Muscle of leg (tissue), 11 donors: ENCODE data around the gene YJEFN3. TPM values are rescaled to one million over a fixed set of nuclear protein-coding genes. Genes with fewer than 3 reads are reported as not detected.

Experiments used
- DNase-seq: peaks from one replicate; pipeline ENCODE4 v3.0.0; 2013
- H3K27ac ChIP-seq: one replicate; pipeline ENCODE4 v1.5.1; 2013; ENCODE audit warnings: mild to moderate bottlenecking, low read length, control low read depth
- H3K27me3 ChIP-seq: one replicate; pipeline ENCODE4 v1.6.1; 2013; ENCODE audit warnings: low read length; ENCODE audit not compliant: control insufficient read depth, insufficient read depth
- H3K36me3 ChIP-seq: one replicate; pipeline ENCODE4 v1.6.1; 2013; ENCODE audit warnings: low read length; ENCODE audit not compliant: control insufficient read depth, insufficient read depth
- H3K4me1 ChIP-seq: one replicate; pipeline ENCODE4 v1.6.1; 2013; ENCODE audit warnings: low read length; ENCODE audit not compliant: control insufficient read depth, insufficient read depth
- H3K4me3 ChIP-seq: one replicate; pipeline ENCODE4 v1.5.1; 2013; ENCODE audit warnings: low read length, control low read depth
- H3K9me3 ChIP-seq: replicated peaks from 2 replicates; pipeline ENCODE4 v1.6.1; 2013; ENCODE audit warnings: low read depth, low read length; ENCODE audit not compliant: control insufficient read depth
- WGBS: methylation state at CpG from one replicate; pipeline ENCODE4 v1.1.5; 2013; ENCODE audit warnings: missing lambda C conversion rate; ENCODE audit not compliant: insufficient coverage; 5-methylcytosine and 5-hydroxymethylcytosine counted together
- polyA plus RNA-seq, 8 donors: library from polyadenylated mRNA; unstranded; fragments of 120-200 nt; gene quantifications; one replicate each; pipeline versions ENCODE4 v1.2.1 to v1.2.3, GENCODE V29; 2013; ENCODE audit warnings: inconsistent platforms in 1 of 8, low replicate concordance in 1 of 8; ENCODE audit not compliant: insufficient read length in 8 of 8, insufficient read depth in 1 of 8
- total RNA-seq: library from RNA; stranded (reverse); fragments of 120-200 nt; gene quantifications from one replicate; pipeline ENCODE4 v1.2.4, GENCODE V29; 2013

The YJEFN3 gene
- total and polyA plus RNA-seq, 9 donors = 1.6 to 10.7 (median 6.9) TPM

DNA sequence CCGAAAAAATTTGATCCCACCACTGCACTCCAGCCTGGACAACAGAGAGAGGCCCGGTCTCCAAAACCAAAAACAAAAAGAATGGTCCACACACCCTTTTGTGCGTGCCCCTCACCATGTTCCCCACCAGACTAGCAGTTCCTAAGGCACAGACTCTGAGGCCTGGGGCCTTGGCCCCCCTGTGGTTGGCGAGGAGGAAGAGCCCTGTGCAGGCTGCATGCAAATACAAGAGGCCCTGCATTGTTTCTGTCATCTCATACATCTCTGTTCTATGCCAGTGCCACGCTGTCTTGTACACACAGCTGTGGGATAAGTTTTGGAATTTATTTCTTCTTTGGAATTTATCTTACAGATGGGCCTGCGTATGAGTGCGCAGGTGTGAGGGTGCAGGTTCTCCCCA, 4.7 kb upstream of the YJEFN3 start:
- Histone ChIP-seq H3K27ac (no peak overlapping the region), H3K27me3 (no peaks in the 10 kb centered on the region), H3K36me3 (peaks cover 51% of the 10 kb centered on the region), H3K4me1 (no peaks in the 10 kb centered on the region), H3K9me3 (peaks cover 3% of the 10 kb centered on the region), H3K4me3 (no peak overlapping the region)
- no peak for DNase-seq
- 94% methylated on average over 3 of the region's 7 CpGs for WGBS

DNA sequence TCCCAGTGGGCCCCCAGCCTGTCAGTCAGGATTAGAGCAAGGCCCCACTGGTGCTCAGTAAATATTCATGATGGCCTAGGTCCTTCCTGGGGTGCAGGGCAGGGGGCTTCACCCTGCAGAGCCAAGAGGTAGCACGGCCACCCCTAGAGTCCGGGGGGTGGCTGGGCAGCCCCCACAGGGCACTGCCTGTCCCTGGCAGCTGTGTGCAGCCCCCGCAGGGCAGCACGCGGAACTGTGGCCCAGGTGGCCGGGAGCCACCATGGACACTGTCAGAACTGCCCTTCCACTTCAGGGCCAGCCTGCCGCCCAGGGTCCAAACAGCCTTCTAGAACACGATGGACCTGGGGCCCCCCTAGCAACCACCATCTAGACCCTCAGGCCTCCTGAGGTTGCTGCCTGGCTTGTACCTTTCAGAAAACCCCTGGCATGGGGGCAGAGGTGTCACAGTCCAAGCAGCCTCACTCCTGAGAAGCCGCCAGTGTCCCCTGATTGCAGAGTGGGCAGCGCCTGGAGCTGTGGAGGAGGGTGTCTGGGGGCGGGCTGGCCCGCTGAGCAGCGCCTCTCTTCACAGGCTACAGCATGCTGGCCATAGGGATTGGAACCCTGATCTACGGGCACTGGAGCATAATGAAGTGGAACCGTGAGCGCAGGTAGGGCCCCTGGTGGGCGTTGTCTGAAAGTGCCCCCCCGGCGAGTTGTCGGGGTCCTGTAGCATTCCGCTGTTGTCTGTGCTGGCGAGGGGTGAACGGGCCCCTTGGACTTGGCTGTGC, 2.9 kb upstream of the YJEFN3 start:
- no peak overlapping the region for H3K4me3 ChIP-seq
- 83% methylated on average over 21 of the region's 23 CpGs for WGBS
- peaks cover 3% of the 10 kb centered on the region for H3K9me3 ChIP-seq
- no peak overlapping the region for H3K27ac ChIP-seq
- DNase-seq = no peak
- no peaks in the 10 kb centered on the region for H3K4me1 ChIP-seq
- H3K27me3 ChIP-seq = no peaks in the 10 kb centered on the region
- H3K36me3 ChIP-seq = peaks cover 48% of the 10 kb centered on the region

DNA sequence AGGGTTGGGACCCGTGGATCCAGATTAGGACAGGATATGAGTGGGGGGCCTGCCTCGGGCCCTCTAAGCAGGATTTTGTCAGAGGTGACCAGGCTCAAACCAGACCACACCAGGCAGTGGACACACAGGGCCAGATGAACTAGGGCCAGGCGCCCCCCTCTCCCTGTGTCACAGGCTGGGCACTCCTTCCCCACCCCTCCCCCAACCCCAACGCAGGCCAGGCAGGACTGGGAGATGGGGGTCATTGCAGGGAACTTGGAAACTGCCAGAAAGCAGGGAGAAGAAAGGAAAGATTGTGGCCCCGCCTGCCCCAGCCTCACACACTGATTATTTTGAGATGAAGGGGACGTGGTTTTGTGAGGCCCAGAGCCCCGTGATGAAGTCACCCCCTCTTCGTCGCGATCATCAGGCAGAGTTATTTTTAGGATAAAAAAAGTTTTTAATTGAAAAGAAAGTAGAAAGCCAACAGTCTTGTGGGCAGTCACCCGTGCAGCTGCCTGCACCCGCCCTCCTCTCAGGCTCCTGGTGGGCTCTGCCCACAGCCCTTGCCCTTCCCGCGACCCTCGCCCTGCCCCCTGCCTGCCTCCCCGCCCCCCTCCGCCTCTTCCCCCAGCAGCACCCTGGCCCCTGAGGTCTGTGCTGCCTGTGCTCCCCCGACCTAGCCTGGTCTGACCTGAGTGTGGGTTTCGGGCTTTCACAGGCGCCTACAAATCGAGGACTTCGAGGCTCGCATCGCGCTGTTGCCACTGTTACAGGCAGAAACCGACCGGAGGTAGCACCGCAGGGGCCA, 1.9 kb upstream of the YJEFN3 start:
- H3K4me1 ChIP-seq = no peaks in the 10 kb centered on the region
- H3K9me3 ChIP-seq = no peaks in the 10 kb centered on the region
- no peak overlapping the region for H3K27ac ChIP-seq
- no peaks in the 10 kb centered on the region for H3K27me3 ChIP-seq
- H3K4me3 ChIP-seq = no peak overlapping the region
- H3K36me3 ChIP-seq = peaks cover 49% of the 10 kb centered on the region
- WGBS = 82% methylated on average over 19 of the region's 28 CpGs
- no peak for DNase-seq

DNA sequence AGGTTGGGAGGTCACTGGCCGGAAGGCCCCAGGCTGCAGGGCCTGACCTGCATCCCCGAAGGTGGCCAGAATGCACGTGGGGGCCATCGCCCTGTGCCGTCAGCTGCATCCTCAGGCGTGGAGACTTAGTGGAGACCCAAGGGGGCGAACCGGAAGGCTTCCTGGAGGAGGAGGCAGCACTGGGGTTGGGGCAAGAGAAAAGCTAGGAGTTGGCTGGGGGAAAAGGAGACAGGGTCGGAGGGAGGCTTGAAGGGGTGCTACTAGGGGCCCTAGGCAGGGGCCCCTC, 1.4 kb upstream of the YJEFN3 start:
- Histone ChIP-seq H3K4me1 (peaks cover 3% of the 10 kb centered on the region), H3K9me3 (no peaks in the 10 kb centered on the region), H3K36me3 (peaks cover 49% of the 10 kb centered on the region)

DNA sequence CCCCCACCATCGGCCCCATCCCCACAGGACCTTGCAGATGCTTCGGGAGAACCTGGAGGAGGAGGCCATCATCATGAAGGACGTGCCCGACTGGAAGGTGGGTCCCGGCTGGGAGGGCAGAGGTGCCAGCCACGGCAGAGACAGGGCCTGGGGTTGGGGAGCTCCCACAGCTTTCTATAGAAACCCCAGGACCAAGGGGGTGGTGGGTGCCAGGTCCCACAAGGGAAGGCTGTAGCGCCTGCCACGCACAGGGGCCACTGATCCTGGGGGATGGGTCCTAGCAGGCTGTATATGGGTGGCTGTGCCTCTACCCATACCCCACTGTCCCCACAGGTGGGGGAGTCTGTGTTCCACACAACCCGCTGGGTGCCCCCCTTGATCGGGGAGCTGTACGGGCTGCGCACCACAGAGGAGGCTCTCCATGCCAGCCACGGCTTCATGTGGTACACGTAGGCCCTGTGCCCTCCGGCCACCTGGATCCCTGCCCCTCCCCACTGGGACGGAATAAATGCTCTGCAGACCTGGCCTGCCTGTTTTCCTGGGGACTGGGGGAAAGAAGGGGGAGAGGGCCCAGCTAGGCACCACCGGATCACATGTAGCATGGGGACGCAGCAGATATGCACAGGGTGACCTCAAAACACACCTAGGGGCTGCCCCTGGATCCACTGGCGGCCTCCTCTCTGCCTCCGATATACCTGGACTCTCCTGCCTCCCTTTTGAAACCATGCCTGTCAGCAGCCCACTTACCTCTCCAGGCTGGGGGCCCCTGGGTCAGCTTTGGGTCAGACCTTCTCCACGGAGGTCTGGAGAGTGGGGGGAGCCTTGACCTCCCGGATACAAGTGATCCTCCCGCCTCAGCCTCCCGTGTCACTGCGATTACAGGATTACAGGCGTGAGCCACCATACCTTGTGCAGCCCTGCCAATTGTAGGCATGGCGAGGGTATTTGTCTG, 761 bp upstream of the YJEFN3 start:
- no peak for DNase-seq
- Histone ChIP-seq H3K36me3 (peaks cover 48% of the 10 kb centered on the region), H3K27ac (no peak overlapping the region), H3K27me3 (no peaks in the 10 kb centered on the region), H3K9me3 (no peaks in the 10 kb centered on the region), H3K4me3 (no peak overlapping the region), H3K4me1 (peaks cover 6% of the 10 kb centered on the region)
- 86% methylated on average over 11 of the region's 27 CpGs for WGBS

More for the DNA sequence above, 1.4 kb upstream of the YJEFN3 start:
- 95% methylated on average over 9 of the region's 9 CpGs for WGBS
- no peak overlapping the region for H3K27ac ChIP-seq
- H3K4me3 ChIP-seq = no peak overlapping the region
- DNase-seq = no peak
- H3K27me3 ChIP-seq = no peaks in the 10 kb centered on the region

DNA sequence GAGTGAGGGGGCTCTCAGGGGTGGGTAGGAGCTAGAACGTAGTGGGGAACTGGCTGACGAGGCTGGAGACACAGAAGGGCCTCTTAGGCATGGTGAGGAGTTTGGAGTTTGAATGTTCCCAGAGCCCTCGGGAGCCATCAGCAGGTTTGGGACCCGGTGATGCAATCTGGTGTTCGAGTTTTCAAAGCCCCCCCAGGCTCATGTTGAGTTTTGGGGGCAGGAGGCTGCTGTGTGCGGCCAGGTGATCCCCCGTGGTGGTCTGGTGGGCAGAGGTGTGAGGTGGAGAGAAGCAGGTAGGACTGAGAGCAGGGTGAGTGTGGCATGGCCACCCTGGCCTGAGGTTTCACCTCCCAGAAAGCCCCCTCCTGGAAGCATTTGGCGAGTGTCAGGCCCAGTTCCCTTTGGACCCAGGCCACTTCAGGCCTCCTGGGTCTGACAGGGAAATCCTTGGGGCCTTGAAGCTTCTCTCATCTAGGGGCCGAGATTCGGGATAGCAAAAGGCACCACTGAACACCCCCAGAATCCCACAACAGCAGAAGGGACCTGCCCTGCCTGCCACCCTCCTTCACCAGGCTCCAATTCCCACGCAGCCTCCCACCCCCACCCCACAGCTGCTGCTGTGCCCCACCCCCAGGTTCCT, 1.2 kb downstream of the YJEFN3 start:
- H3K27me3 ChIP-seq = no peaks in the 10 kb centered on the region
- no peak overlapping the region for H3K4me3 ChIP-seq
- no peaks in the 10 kb centered on the region for H3K9me3 ChIP-seq
- 66% methylated on average over 10 of the region's 11 CpGs for WGBS
- peaks cover 38% of the 10 kb centered on the region for H3K36me3 ChIP-seq
- peaks cover 6% of the 10 kb centered on the region for H3K4me1 ChIP-seq
- no peak overlapping the region for H3K27ac ChIP-seq
- no peak for DNase-seq

DNA sequence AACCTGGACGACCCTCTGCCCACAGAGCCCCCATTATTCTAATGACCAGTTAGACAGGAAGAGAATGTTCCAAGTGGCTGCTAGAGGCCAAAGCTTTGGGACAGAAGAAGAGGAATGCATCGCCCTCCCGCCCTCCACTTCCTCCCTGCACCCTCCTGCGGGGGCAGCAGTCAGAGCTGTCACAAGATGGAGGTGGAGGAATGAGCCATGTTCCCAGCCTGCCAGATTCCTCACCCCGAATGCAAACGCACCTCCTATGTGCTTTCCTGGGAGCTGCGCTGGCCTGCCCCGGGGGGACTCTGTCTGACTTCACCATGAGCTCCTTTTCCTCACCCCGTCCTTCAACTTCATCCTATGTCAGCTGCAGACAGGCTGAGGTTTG, 1.7 kb downstream of the YJEFN3 start:
- DNase-seq = no peak
- Histone ChIP-seq H3K36me3 (peaks cover 37% of the 10 kb centered on the region), H3K9me3 (no peaks in the 10 kb centered on the region), H3K27ac (no peak overlapping the region), H3K27me3 (no peaks in the 10 kb centered on the region), H3K4me3 (no peak overlapping the region), H3K4me1 (peaks cover 6% of the 10 kb centered on the region)
- WGBS = no CpG with 5 or more reads among the region's 9 CpGs

DNA sequence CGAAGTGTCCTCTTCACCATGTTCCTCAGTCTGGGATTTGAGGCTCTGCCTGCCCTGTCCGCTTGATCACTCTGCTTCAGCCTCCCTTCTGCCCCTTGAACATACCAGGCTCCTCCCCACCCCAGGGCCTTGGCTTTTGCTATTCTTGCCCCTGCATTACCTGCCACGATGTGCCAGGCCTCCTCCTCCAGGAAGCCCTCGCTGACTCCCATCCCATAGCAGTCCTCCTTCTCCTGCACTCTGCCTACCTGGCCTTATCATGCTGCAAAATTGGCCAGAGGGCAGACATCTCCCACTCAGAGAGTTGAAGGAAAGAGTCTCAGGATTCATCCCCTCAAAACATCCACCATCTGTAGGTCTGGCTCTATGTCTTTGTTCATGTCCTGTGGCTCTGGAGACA, 2.2 kb downstream of the YJEFN3 start:
- H3K4me3 ChIP-seq = no peak overlapping the region
- no peaks in the 10 kb centered on the region for H3K27me3 ChIP-seq
- peaks cover 6% of the 10 kb centered on the region for H3K4me1 ChIP-seq
- WGBS = 93% methylated on average over 4 of the region's 4 CpGs
- DNase-seq = no peak
- H3K27ac ChIP-seq = no peak overlapping the region
- no peaks in the 10 kb centered on the region for H3K9me3 ChIP-seq
- peaks cover 36% of the 10 kb centered on the region for H3K36me3 ChIP-seq

DNA sequence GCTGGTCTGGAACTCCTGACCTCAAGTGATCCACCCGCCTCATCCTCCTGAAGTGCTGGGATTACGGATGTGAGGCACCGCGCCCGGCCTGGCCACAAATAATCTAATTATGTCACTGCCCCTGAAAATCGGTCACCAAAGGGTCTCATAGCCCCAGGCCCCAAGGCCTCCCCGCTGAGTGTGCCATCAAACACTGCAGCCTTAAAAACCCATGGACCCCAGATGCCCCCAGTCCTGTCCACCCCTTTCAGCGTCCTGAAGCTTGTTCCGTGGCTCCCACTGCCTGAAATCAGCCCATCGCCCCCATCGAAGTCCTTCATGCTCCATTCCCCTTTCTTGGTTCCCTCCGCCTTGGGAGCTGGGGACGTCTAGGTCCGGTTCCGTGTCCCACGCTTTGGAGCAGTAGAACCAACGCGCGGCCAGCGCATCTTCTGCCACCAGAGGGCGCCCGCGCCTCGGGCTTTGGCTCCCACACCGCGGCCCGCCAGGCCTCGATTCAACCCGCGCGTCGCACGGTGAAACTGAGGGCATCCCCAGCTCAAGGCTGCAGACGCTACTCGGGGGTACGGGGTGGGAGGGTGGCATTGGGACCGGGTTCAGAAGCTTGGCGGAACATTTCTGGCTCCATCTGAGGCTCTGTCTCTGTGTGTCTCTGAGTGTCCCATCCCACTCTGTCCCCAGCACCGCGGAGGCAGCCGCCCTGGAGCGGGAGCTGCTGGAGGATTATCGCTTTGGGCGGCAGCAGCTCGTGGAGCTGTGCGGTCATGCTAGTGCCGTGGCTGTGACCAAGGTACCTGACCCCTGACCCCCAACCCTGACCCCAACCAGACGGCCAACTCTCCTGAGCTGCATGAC, 3.5 kb downstream of the YJEFN3 start:
- peak; percentile 79 for DNase-seq
- H3K27ac ChIP-seq = no peak overlapping the region
- H3K4me3 ChIP-seq = no peak overlapping the region
- H3K36me3 ChIP-seq = peaks cover 27% of the 10 kb centered on the region
- H3K9me3 ChIP-seq = no peaks in the 10 kb centered on the region
- WGBS = 22% methylated on average over 47 of the region's 48 CpGs
- H3K4me1 ChIP-seq = peaks cover 6% of the 10 kb centered on the region
- H3K27me3 ChIP-seq = peaks cover 5% of the 10 kb centered on the region
